G401 (cell line): ENCODE results near the gene ASAP2. TPM values are rescaled to one million over a fixed set of nuclear protein-coding genes. Genes with fewer than 3 reads are reported as not detected.
"Not testable (repeated sequence)": the region's sequence is repeated elsewhere in the genome, so short reads cannot be mapped to it uniquely, and the experiment has no call there.

Source experiments
- DNase-seq: peaks from one replicate; pipeline ENCODE4 v3.0.0-alpha.2; 2015; ENCODE audit warnings: low spot score
- in situ Hi-C: cut with HindIII; loops from 2 replicates; pipeline ENCODE4 v1.10.0; 2016; ENCODE audit warnings: low sequenced_read_pairs, mixed read lengths
- total RNA-seq: library from RNA; depleted of rRNA; stranded (reverse); fragments of >200 nt; shearing (Covaris generic); gene quantifications from 2 replicates; pipeline ENCODE4 v1.2.3, GENCODE V29; 2014

Gene ASAP2
- total RNA-seq, 1 experiment from 2014 or later, result 7.1 TPM

GRCh38 chr2:9379391-9379755 is 172.8 kb downstream of the ASAP2 start:
- in situ Hi-C loops, result no loop called here
- no peak for DNase-seq

GRCh38 chr2:9380702-9381628 is 174.4 kb downstream of the ASAP2 start:
- in situ Hi-C loops, result no loop called here
- peak; percentile 49 for DNase-seq

- in situ Hi-C loops, result no loop called here
- DNase-seq, result no peak
These were observed 176.1 kb downstream of the ASAP2 start for GRCh38 chr2:9382604-9383235.

GRCh38 chr2:9384521-9384920 is 177.9 kb downstream of the ASAP2 start:
- DNase-seq, result no peak
- in situ Hi-C loops, result no loop called here

- in situ Hi-C loops, result no loop called here
These were observed 179.2 kb downstream of the ASAP2 start for GRCh38 chr2:9385841-9386240.

GRCh38 chr2:9388199-9388681 is 181.6 kb downstream of the ASAP2 start:
- in situ Hi-C loops, result no loop called here
- DNase-seq, result no peak

More at GRCh38 chr2:9385841-9386240, 179.2 kb downstream of the ASAP2 start:
- no peak for DNase-seq

- in situ Hi-C loops, result no loop called here
- no peak for DNase-seq
These were observed 182.6 kb downstream of the ASAP2 start for GRCh38 chr2:9388950-9389911.

- in situ Hi-C loops, result no loop called here
- no peak for DNase-seq
These were observed 183.7 kb downstream of the ASAP2 start for GRCh38 chr2:9390151-9390850.

- DNase-seq, result no peak
- in situ Hi-C loops, result no loop called here
These were observed 184.4 kb downstream of the ASAP2 start for GRCh38 chr2:9390991-9391390.

GRCh38 chr2:9391961-9392720 is 185.5 kb downstream of the ASAP2 start:
- in situ Hi-C loops, result no loop called here
- no peak for DNase-seq

- no peak for DNase-seq
- in situ Hi-C loops, result no loop called here
These were observed 186.5 kb downstream of the ASAP2 start for GRCh38 chr2:9392898-9393765.

- in situ Hi-C loops, result no loop called here
- no peak for DNase-seq
These were observed 188.2 kb downstream of the ASAP2 start for GRCh38 chr2:9394816-9395215.

- in situ Hi-C loops, result no loop called here
- no peak for DNase-seq
These were observed 190.6 kb downstream of the ASAP2 start for GRCh38 chr2:9397201-9397600.

GRCh38 chr2:9398251-9398650 is 191.6 kb downstream of the ASAP2 start:
- DNase-seq, in situ Hi-C loops: not testable (repeated sequence)

GRCh38 chr2:9398881-9399780 is 192.5 kb downstream of the ASAP2 start:
- in situ Hi-C loops, result no loop called here

More at GRCh38 chr2:9398881-9399780, 192.5 kb downstream of the ASAP2 start:
- no peak for DNase-seq
